ENCODE data around the gene CYTH3. TPM values are rescaled to one million over a fixed set of nuclear protein-coding genes. Genes with fewer than 3 reads are reported as not detected.
"Not testable (repeated sequence)": the region's sequence is repeated elsewhere in the genome, so short reads cannot be mapped to it uniquely, and the experiment has no call there.

CYTH3 gene
- total RNA-seq, 1 experiment from 2014 or later = 19.2 TPM

- no peak for DNase-seq
- Histone ChIP-seq H3K27me3 (no peaks in the 10 kb centered on the region), H3K9me3 (replicated peaks) (no peaks in the 10 kb centered on the region), H3K4me3 (no peak overlapping the region), H3K27ac (no peak overlapping the region), H3K4me1 (no peaks in the 10 kb centered on the region), H3K36me3 (peaks cover 53% of the 10 kb centered on the region)
These were observed 113.9 kb downstream of the CYTH3 start for GRCh38 chr7:6158424-6159096.

GRCh38 chr7:6157685-6158423 lies 114.6 kb downstream of the CYTH3 start:
- peaks cover 57% of the 10 kb centered on the region for H3K36me3 ChIP-seq

GRCh38 chr7:6156734-6157133 lies 115.7 kb downstream of the CYTH3 start:
- Histone ChIP-seq H3K4me3 (no peak overlapping the region), H3K36me3 (peaks cover 60% of the 10 kb centered on the region), H3K9me3 (replicated peaks) (no peaks in the 10 kb centered on the region), H3K4me1 (no peaks in the 10 kb centered on the region), H3K27me3 (no peaks in the 10 kb centered on the region), H3K27ac (no peak overlapping the region)
- no peak for DNase-seq

More at GRCh38 chr7:6157685-6158423, 114.6 kb downstream of the CYTH3 start:
- no peak overlapping the region for H3K4me3 ChIP-seq
- no peaks in the 10 kb centered on the region for H3K27me3 ChIP-seq
- H3K9me3 ChIP-seq (replicated peaks) = no peaks in the 10 kb centered on the region
- DNase-seq = no peak
- no peaks in the 10 kb centered on the region for H3K4me1 ChIP-seq
- H3K27ac ChIP-seq = no peak overlapping the region

- H3K4me3 ChIP-seq = no peak overlapping the region
- no peak for DNase-seq
- peaks cover 60% of the 10 kb centered on the region for H3K36me3 ChIP-seq
These were observed 116.8 kb downstream of the CYTH3 start for GRCh38 chr7:6155596-6155995.

GRCh38 chr7:6154542-6155404 lies 117.7 kb downstream of the CYTH3 start:
- peaks cover 60% of the 10 kb centered on the region for H3K36me3 ChIP-seq
- no peak overlapping the region for H3K27ac ChIP-seq
- H3K4me3 ChIP-seq = no peak overlapping the region
- DNase-seq = no peak
- H3K9me3 ChIP-seq (replicated peaks) = no peaks in the 10 kb centered on the region
- H3K27me3 ChIP-seq = no peaks in the 10 kb centered on the region
- no peaks in the 10 kb centered on the region for H3K4me1 ChIP-seq

More at GRCh38 chr7:6155596-6155995, 116.8 kb downstream of the CYTH3 start:
- Histone ChIP-seq H3K9me3 (replicated peaks) (no peaks in the 10 kb centered on the region), H3K4me1 (no peaks in the 10 kb centered on the region), H3K27ac (no peak overlapping the region), H3K27me3 (no peaks in the 10 kb centered on the region)

GRCh38 chr7:6153646-6154541 lies 118.5 kb downstream of the CYTH3 start:
- H3K27me3 ChIP-seq = no peaks in the 10 kb centered on the region
- H3K27ac ChIP-seq = no peak overlapping the region
- no peaks in the 10 kb centered on the region for H3K4me1 ChIP-seq
- H3K36me3 ChIP-seq = peaks cover 64% of the 10 kb centered on the region
- no peak overlapping the region for H3K4me3 ChIP-seq
- no peaks in the 10 kb centered on the region for H3K9me3 ChIP-seq (replicated peaks)
- DNase-seq = no peak

GRCh38 chr7:6151994-6152735 lies 120.3 kb downstream of the CYTH3 start:
- H3K4me3 ChIP-seq = no peak overlapping the region
- H3K4me1 ChIP-seq = no peaks in the 10 kb centered on the region
- H3K27me3 ChIP-seq = no peaks in the 10 kb centered on the region
- peaks cover 74% of the 10 kb centered on the region for H3K36me3 ChIP-seq
- H3K27ac ChIP-seq = no peak overlapping the region
- H3K9me3 ChIP-seq (replicated peaks) = no peaks in the 10 kb centered on the region
- no peak for DNase-seq

GRCh38 chr7:6151527-6151926 lies 120.9 kb downstream of the CYTH3 start:
- H3K27me3 ChIP-seq; DNase-seq; H3K4me3 ChIP-seq; H3K27ac ChIP-seq; H3K4me1 ChIP-seq; H3K9me3 ChIP-seq (replicated peaks): not testable (repeated sequence)
- H3K36me3 ChIP-seq = peaks cover 74% of the 10 kb centered on the region

- no peaks in the 10 kb centered on the region for H3K27me3 ChIP-seq
- peaks cover 76% of the 10 kb centered on the region for H3K36me3 ChIP-seq
- H3K9me3 ChIP-seq (replicated peaks) = no peaks in the 10 kb centered on the region
- H3K27ac ChIP-seq = no peak overlapping the region
- no peaks in the 10 kb centered on the region for H3K4me1 ChIP-seq
- no peak overlapping the region for H3K4me3 ChIP-seq
- no peak for DNase-seq
These were observed 122.4 kb downstream of the CYTH3 start for GRCh38 chr7:6149996-6150395.

- Histone ChIP-seq H3K27ac (no peak overlapping the region), H3K27me3 (no peaks in the 10 kb centered on the region), H3K4me1 (no peaks in the 10 kb centered on the region), H3K36me3 (peaks cover 81% of the 10 kb centered on the region), H3K9me3 (replicated peaks) (no peaks in the 10 kb centered on the region), H3K4me3 (no peak overlapping the region)
- no peak for DNase-seq
These were observed 123.6 kb downstream of the CYTH3 start for GRCh38 chr7:6148724-6149360.

- H3K4me1 ChIP-seq = no peaks in the 10 kb centered on the region
- H3K9me3 ChIP-seq (replicated peaks) = no peaks in the 10 kb centered on the region
- DNase-seq = no peak
- H3K27me3 ChIP-seq = no peaks in the 10 kb centered on the region
- H3K36me3 ChIP-seq = peaks cover 76% of the 10 kb centered on the region
- no peak overlapping the region for H3K27ac ChIP-seq
- H3K4me3 ChIP-seq = no peak overlapping the region
These were observed 124.8 kb downstream of the CYTH3 start for GRCh38 chr7:6147627-6148026.

- H3K4me3 ChIP-seq = no peak overlapping the region
- peaks cover 67% of the 10 kb centered on the region for H3K36me3 ChIP-seq
- H3K27ac ChIP-seq = no peak overlapping the region
- H3K9me3 ChIP-seq (replicated peaks) = no peaks in the 10 kb centered on the region
- no peaks in the 10 kb centered on the region for H3K4me1 ChIP-seq
- no peaks in the 10 kb centered on the region for H3K27me3 ChIP-seq
- DNase-seq = no peak
These were observed 125.8 kb downstream of the CYTH3 start for GRCh38 chr7:6146666-6147065.

GRCh38 chr7:6143997-6144396 lies 128.4 kb downstream of the CYTH3 start:
- H3K4me1 ChIP-seq = no peaks in the 10 kb centered on the region
- H3K27ac ChIP-seq = no peak overlapping the region
- no peaks in the 10 kb centered on the region for H3K27me3 ChIP-seq
- no peak for DNase-seq
- H3K4me3 ChIP-seq = no peak overlapping the region
- H3K9me3 ChIP-seq (replicated peaks) = no peaks in the 10 kb centered on the region
- peaks cover 65% of the 10 kb centered on the region for H3K36me3 ChIP-seq
